Progenitor cell of endocrine pancreas (in vitro differentiated cells): ENCODE measurements around the gene SPAG4. TPM values are rescaled to one million over a fixed set of nuclear protein-coding genes. Genes with fewer than 3 reads are reported as not detected.

Source experiments
- DNase-seq: peaks from one replicate; pipeline ENCODE4 v3.0.0; 2021; ENCODE audit warnings: low spot score; ENCODE audit not compliant: unreplicated experiment
- H3K27ac Mint-ChIP-seq: 2 replicates; pipeline ENCODE4 v1.8.0; 2021; ENCODE audit warnings: mild to moderate bottlenecking, moderate library complexity, mixed read lengths
- H3K27me3 Mint-ChIP-seq: 2 replicates; pipeline ENCODE4 v1.8.0; 2021; ENCODE audit warnings: mixed read lengths
- H3K36me3 Mint-ChIP-seq: 2 replicates; pipeline ENCODE4 v1.8.0; 2022; ENCODE audit warnings: mixed read lengths; ENCODE audit not compliant: insufficient read depth
- H3K4me1 Mint-ChIP-seq: 2 replicates; pipeline ENCODE4 v1.8.0; 2021; ENCODE audit warnings: low read depth, mixed read lengths
- H3K4me3 Mint-ChIP-seq: 2 replicates; pipeline ENCODE4 v1.8.0; 2021; ENCODE audit warnings: low read depth, mild to moderate bottlenecking, moderate library complexity, mixed read lengths
- H3K9me3 Mint-ChIP-seq: 2 replicates; pipeline ENCODE4 v1.8.0; 2021; ENCODE audit warnings: low read depth, mixed read lengths
- CTCF ChIP-seq: fragments of 200-600 bp; sonication (generic); IDR thresholded peaks from one replicate; pipeline ENCODE4 v1.5.0; 2021; ENCODE audit warnings: antibody characterized with exemption, mild to moderate bottlenecking; ENCODE audit not compliant: unreplicated experiment
- long read RNA-seq: library from polyadenylated mRNA; unstranded; transcript quantifications from one replicate; pipeline ENCODE4 v2.0.0, GENCODE V29; 2020
- total RNA-seq: library from RNA; stranded (reverse); gene quantifications from 2 replicates; pipeline ENCODE4 v1.2.1, GENCODE V29; 2021

The SPAG4 gene
- 1.1 and 2.5 TPM in 2 replicates for total RNA-seq
- long read RNA-seq, partial matches to known transcripts, result 0 of 1 reads
- long read RNA-seq, other reads (novel, unspliced or antisense), result 0 of 1 reads

- DNase-seq, result peak; percentile 94
- Mint-ChIP-seq H3K27ac (peak within 1 kb of the TSS; percentile 93), H3K9me3 (no peaks in the 10 kb centered on the region), H3K4me1 (peaks cover 6% of the 10 kb centered on the region), H3K36me3 (no peaks in the 10 kb centered on the region), H3K27me3 (peaks cover 28% of the 10 kb centered on the region), H3K4me3 (peak within 1 kb of the TSS; percentile 73)
- no peak for TF ChIP-seq CTCF
Measured at GRCh38 chr20:35615667-35616464, at the start of gene SPAG4. TSS of gene SPAG4 (plus strand) at chr20:35615829. CDS start at chr20:35616004, 175 bp downstream.

GRCh38 chr20:35568645-35569044 lies 47.0 kb upstream of the SPAG4 start:
- no peaks in the 10 kb centered on the region for H3K27me3 Mint-ChIP-seq
- H3K36me3 Mint-ChIP-seq, result no peaks in the 10 kb centered on the region
- peaks cover 4% of the 10 kb centered on the region for H3K9me3 Mint-ChIP-seq

GRCh38 chr20:35571555-35571954 lies 44.1 kb upstream of the SPAG4 start:
- Mint-ChIP-seq H3K9me3 (peaks cover 10% of the 10 kb centered on the region), H3K4me1 (peaks cover 2% of the 10 kb centered on the region), H3K36me3 (no peaks in the 10 kb centered on the region), H3K27ac (no peak overlapping the region), H3K4me3 (no peak overlapping the region), H3K27me3 (peaks cover 6% of the 10 kb centered on the region)
- TF ChIP-seq CTCF, result no peak
- no peak for DNase-seq

More at GRCh38 chr20:35568645-35569044, 47.0 kb upstream of the SPAG4 start:
- no peak for DNase-seq
- H3K4me3 Mint-ChIP-seq, result no peak overlapping the region
- no peak overlapping the region for H3K27ac Mint-ChIP-seq
- peaks cover 2% of the 10 kb centered on the region for H3K4me1 Mint-ChIP-seq
- TF ChIP-seq CTCF, result peak; percentile 53

- TF ChIP-seq CTCF, result no peak
- Mint-ChIP-seq H3K4me3 (no peak overlapping the region), H3K9me3 (peaks cover 10% of the 10 kb centered on the region)
Measured at GRCh38 chr20:35572838-35573237, 42.8 kb upstream of the SPAG4 start.

GRCh38 chr20:35575958-35576357 lies 39.7 kb upstream of the SPAG4 start:
- peaks cover 7% of the 10 kb centered on the region for H3K27me3 Mint-ChIP-seq
- H3K4me3 Mint-ChIP-seq, result no peak overlapping the region
- H3K27ac Mint-ChIP-seq, result no peak overlapping the region
- H3K4me1 Mint-ChIP-seq, result no peaks in the 10 kb centered on the region
- no peak for TF ChIP-seq CTCF
- no peaks in the 10 kb centered on the region for H3K36me3 Mint-ChIP-seq
- peaks cover 10% of the 10 kb centered on the region for H3K9me3 Mint-ChIP-seq
- no peak for DNase-seq

More at GRCh38 chr20:35572838-35573237, 42.8 kb upstream of the SPAG4 start:
- no peak overlapping the region for H3K27ac Mint-ChIP-seq
- peaks cover 7% of the 10 kb centered on the region for H3K27me3 Mint-ChIP-seq
- no peaks in the 10 kb centered on the region for H3K36me3 Mint-ChIP-seq
- no peak for DNase-seq
- H3K4me1 Mint-ChIP-seq, result peaks cover 2% of the 10 kb centered on the region
